ENCODE results near the gene LCT.

The LCT gene

GRCh38 chr2:135741395-135742324 is 95.3 kb downstream of the LCT start, which contains the start of gene UBXN4:
UBXN4 (plus strand) TSS chr2:135741855; CDS start chr2:135741930, 75 bp downstream.
- DNase-seq (ENCODE audit: low read depth) = peak; percentile 91

GRCh38 chr2:135741043-135741394 is 96.0 kb downstream of the LCT start:
- no peak for DNase-seq (ENCODE audit: low read depth)

- DNase-seq (ENCODE audit: low read depth) = no peak
Observed at GRCh38 chr2:135740206-135740605, 96.8 kb downstream of the LCT start.

Measured in CMK (cell line).